IPS-18c (cell line): ENCODE measurements around the gene CAPNS2.

Source experiments
- H3K4me3 ChIP-seq: 2 replicates; pipeline ENCODE4 v1.7.0; 2013; ENCODE audit warnings: low read depth, mild to moderate bottlenecking, low read length, moderate library complexity; ENCODE audit not compliant: insufficient read depth
- H3K9me3 ChIP-seq: one replicate; pipeline ENCODE4 v1.6.1; 2013; ENCODE audit warnings: mild to moderate bottlenecking, low read length, moderate library complexity; ENCODE audit not compliant: control insufficient read depth, insufficient read depth

CAPNS2 gene

DNA sequence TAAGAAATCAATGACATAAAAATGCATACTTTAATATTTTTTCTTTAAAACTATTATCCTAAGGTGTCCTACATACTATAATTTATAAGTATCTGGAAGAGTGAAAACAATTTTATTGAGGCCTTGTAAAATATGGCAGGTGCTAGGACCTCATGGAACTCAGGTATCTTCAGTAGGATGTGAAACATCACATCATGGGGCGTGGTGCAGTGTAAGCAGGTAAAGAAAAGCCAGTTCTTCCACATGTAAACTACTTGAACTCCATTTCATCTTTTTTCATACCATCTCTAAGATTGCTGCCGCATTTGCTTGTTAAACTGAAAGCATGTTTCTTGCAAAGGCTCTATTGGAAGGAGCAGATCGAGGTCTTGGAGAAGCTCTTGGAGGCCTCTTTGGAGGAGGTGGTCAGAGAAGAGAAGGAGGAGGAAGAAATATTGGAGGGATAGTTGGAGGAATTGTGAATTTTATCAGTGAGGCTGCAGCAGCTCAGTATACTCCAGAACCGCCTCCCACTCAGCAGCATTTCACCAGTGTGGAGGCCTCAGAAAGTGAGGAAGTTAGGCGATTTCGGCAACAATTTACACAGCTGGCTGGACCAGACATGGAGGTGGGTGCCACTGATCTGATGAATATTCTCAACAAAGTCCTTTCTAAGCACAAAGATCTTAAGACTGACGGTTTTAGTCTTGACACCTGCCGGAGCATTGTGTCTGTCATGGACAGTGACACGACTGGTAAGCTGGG lies at the start of gene CAPNS2:
Gene CAPNS2 (plus strand): TSS at position 253 of the 744 bp plus-strand sequence. CDS start 73 bp downstream, at position 326.
- no peak within 1 kb of the TSS for H3K4me3 ChIP-seq
- no peaks in the 10 kb centered on the region for H3K9me3 ChIP-seq

DNA sequence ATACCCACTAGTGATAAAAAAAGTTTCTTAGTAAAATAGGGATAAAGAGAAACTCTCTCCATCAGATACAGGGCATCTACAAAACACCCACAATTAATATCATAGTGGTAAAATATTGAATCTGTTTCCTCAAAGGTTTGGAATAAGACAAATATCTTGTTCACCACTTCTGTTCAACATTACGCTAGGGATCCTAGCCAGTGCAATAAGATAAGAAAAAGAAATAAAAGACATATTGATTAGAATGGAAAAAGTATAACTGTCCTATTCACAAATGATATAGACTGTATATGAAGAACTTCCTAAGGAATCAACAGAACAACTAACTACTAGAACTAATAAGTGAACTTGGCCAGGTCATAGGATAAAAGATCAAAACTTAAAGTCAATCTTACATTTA lies 44.7 kb upstream of the CAPNS2 start:
- H3K9me3 ChIP-seq, result no peaks in the 10 kb centered on the region
- H3K4me3 ChIP-seq, result no peak overlapping the region

DNA sequence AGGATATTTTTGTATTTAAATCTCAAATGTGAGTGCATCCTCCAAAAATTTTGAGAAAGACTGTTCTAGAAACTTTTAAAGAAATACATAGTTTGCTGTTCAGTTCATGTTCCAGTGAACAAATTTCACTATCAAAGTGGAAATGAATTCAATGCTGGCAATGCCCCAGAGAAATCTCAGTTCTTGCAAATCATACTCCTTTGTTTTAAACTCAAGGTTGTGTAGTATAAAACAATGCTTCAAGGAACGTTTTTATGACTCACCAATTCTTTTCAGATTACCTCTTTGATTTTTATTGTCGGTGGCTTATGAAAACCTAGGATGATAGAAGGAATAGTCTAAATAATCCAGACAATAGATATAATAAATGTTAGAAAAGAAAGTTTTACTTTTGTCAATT lies 40.0 kb upstream of the CAPNS2 start:
- H3K9me3 ChIP-seq, result no peaks in the 10 kb centered on the region

DNA sequence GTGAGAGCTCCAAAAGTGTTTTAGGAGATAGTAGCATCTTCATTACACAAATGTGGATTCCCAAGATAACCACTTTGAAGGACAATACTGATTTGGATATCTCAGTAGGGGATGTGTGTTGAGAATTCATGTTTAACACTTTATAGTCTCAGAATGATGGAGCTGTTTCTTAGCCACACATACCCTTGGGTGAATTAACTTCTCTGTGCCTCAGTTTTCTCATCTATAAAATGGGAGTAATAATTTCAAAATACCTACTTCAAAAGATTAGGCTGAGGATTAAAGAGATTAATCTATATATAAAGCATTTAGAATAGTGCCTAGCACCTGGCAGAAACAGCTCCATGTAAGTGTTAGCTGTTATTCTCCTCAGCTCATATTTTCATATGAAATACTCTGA lies 38.6 kb upstream of the CAPNS2 start:
- Histone ChIP-seq H3K4me3 (no peak overlapping the region), H3K9me3 (no peaks in the 10 kb centered on the region)

More for the DNA sequence above, 40.0 kb upstream of the CAPNS2 start:
- H3K4me3 ChIP-seq, result no peak overlapping the region

DNA sequence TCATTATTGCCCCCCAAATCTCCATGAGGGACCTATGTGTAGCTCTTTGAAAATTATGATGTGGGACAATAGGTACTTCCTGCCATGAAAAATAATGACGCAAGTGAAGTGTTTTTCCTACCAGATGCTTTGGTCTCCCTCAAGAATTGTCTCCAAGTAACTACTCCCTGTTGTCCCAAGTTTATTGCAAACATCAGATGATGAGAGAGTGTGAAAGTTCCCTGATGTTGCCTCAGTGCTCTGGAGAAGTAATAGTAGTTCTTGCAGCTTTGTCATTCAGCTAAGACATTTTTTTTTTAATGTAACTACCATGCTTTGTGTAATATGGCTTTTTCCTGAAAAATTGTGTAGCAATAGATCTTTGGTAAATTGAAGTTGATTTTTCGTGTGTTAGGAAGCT lies 37.5 kb upstream of the CAPNS2 start:
- Histone ChIP-seq H3K4me3 (no peak overlapping the region), H3K9me3 (no peaks in the 10 kb centered on the region)

DNA sequence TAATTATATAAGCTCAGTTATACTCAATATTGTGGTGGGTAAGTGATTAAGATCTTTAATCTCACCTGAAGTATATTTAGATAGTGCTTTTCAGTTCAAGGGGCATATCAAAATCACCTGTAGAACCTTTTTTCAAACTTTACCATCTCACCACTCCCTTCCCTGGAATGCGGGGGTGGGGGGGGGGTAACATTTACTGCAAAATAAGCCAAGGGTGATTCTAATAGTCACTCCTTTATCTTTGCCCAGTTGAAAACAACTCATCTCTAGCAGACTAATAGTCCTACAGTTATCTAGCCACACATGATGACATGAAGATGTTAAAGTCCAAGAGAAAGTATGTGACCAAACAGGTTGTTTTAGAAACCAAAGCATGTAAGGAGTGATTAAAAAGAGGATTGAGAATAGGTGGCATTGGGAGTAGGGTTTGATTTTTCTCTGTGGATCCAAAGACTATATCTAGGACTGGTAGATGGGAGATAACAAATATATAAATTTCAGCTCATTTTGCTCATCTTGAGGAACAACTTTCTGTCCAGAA lies 36.1 kb upstream of the CAPNS2 start:
- Histone ChIP-seq H3K9me3 (no peaks in the 10 kb centered on the region), H3K4me3 (no peak overlapping the region)

DNA sequence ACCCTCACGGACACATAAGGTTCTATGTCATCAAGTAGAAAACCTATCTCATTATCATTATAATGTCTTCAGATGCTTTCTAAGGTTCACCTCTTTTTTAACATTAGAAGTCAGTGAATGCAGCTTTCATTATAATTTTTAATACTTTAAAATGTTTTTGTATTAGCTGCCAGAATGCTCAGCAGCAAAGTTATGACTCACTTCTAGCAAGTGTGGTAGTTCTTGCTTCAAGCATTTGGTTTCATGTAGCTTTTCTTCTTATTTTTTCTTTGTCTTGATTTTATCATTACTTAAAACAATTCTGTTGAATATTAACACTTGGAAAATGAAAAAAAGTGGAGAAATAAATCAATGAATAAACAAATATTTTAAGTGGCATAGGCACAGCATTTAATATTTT lies 34.3 kb upstream of the CAPNS2 start:
- H3K9me3 ChIP-seq, result no peaks in the 10 kb centered on the region
- H3K4me3 ChIP-seq, result no peak overlapping the region

DNA sequence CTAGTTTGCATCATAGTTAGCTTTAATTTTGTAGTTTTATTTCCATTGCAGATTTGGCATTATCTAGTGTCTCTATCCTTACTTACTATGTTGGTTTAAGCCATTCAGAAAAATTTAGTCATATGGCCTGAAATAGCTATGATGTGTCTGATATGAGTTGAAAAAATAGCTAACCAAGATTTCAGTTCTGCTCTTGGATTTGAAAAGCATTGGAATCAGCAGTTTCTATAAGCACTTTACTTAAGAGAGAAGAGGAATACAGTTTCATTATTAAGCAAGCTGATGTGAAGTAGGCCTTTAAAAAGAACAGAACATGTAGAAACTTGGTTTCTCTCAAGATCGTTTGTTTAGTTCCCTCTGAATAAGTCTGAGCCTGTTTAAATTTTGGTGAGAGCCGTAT lies 31.7 kb upstream of the CAPNS2 start:
- Histone ChIP-seq H3K4me3 (no peak overlapping the region), H3K9me3 (no peaks in the 10 kb centered on the region)

DNA sequence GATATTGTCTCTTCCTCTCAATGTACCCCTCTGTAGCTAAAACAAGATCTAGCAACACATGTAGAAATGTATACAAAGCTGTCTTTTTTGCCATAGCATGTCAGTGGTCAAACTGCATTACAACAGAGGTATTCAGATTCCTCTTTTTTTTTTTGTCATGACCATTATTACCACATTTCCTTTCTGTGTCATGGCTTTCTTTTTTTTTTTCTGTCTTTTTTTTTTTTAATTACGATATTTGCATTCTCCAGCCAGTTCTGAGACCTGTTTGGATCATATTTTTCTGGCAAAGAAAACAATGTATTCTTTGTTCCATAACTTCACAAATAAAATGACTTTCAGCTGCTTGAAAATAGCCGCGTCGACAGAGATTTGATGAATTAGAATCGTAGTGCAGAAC lies 27.4 kb upstream of the CAPNS2 start:
- no peak overlapping the region for H3K4me3 ChIP-seq
- H3K9me3 ChIP-seq, result no peaks in the 10 kb centered on the region

DNA sequence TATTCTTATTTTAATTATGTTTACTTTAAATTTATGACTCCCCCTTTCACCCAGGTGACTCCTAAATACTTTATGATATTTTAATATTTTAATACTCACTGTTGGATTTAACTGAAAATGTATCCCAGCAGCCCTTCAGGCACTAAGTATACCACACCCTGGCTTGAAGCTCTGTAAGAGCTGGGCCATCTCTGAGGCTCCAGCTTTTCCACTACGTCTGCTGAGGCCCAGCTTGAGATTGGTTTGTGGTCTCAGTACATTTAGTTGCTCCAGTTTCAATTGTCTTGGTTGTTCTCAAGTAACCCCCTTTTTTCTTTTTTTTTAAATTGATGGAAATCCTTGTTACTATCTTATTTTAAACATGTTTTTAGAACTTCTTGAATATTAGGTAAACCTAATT lies 27.0 kb upstream of the CAPNS2 start:
- H3K4me3 ChIP-seq, result no peak overlapping the region
- no peaks in the 10 kb centered on the region for H3K9me3 ChIP-seq

DNA sequence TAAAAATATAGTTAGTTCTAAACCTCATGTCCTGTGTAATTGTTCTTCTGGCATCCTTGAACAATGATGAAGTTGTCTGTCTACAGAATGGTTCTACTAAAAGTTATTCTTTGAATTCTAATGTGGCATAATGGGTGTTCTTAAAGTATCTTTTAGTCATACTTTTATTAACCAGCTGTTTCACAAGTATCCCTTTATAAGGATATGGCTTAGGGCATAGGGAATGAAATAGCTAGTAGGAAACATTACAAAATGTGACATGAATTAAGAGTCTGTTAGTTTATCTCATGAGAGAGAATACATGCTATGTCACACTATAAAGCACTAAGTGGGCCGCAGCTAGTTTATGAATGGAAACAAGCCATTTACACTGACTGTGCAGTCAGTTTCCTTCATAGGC lies 26.3 kb upstream of the CAPNS2 start:
- no peak overlapping the region for H3K4me3 ChIP-seq
- H3K9me3 ChIP-seq, result no peaks in the 10 kb centered on the region

DNA sequence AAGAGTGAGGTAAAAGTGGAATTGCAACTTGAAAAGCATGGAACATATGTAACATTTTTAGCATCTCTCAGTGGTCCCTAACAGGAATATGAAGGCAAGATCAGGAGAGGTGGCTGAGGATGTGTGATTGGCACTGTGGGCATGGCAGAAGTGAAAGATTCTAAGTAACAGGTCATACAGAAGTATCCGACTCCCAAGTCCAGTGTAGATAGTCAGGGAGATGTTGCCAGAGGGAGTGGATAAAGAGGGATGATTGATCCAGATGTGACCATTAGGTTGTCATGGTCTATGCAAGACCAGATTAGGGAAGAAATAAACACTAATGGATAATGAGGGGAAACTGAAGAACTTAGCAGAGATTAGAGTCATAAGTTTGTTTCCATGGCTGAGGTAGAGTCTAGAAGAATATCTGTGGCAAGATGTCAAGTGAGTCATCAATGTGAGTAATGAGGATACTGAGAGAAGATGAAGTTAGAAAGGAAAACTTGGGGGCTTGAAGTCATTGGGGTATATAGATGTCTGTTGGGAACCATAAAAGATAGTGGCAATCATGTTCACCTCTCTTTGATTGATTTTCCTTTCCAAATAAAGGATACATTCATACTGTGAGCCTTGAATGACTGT lies 23.9 kb upstream of the CAPNS2 start:
- no peak overlapping the region for H3K4me3 ChIP-seq

DNA sequence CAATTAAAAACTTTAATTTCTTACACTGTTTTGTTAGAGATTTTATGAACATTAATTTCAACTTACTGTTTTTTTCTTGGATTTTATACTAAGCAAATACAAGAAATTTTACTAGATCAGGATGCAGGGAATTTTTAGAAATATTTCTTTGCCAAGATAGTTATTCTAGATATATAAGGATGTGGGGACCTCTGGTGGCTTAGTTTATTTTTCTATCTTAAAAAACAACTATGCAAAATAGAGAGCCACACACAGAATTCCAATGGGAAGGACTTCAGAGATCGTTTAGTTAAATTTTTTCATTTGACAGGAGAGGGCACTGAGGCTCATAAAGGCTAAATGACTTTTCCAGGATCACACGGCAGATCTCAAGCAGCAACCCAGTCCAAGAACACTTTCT lies 23.0 kb upstream of the CAPNS2 start:
- no peaks in the 10 kb centered on the region for H3K9me3 ChIP-seq

More for the DNA sequence above, 23.9 kb upstream of the CAPNS2 start:
- no peaks in the 10 kb centered on the region for H3K9me3 ChIP-seq

DNA sequence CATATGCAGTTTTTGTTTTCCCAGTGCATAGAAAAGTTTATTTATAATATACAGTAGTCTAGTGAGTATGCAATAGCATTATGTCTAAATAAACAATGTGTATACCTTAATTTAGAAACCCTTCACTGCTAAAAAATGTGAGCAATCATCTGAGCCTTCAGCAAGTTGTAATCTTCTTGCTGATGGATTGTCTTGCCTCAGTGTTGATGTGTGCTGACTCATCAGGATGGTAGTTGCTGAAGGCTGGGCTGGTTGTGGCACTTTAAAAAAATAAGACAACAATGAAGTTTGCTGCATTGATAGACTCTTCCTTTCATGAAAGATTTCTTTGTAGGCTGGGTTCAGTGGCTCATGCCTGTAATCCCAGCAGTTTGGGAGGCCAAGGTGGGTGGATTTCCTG lies 13.9 kb upstream of the CAPNS2 start:
- Histone ChIP-seq H3K4me3 (no peak overlapping the region), H3K9me3 (no peaks in the 10 kb centered on the region)

More for the DNA sequence above, 23.0 kb upstream of the CAPNS2 start:
- H3K4me3 ChIP-seq, result no peak overlapping the region

DNA sequence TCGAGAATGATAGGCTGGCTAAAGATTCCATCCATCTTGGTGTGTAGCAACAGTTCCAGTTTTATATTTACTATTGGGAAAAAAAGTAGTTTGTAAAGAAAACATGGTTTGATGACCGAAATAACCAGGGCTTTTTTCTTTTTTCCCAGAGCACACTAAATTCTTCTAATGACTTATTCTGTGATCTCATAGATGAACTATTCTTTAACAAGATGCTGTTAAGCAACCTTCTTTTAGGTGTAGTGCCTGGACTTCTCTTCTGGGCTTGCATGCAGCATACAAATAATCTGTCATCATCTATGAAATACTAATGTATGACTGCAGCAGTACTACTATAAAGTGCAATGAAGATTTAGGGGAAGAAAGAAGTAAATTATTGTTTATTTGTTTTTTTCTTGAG lies 11.0 kb upstream of the CAPNS2 start:
- no peak overlapping the region for H3K4me3 ChIP-seq
- H3K9me3 ChIP-seq, result no peaks in the 10 kb centered on the region

DNA sequence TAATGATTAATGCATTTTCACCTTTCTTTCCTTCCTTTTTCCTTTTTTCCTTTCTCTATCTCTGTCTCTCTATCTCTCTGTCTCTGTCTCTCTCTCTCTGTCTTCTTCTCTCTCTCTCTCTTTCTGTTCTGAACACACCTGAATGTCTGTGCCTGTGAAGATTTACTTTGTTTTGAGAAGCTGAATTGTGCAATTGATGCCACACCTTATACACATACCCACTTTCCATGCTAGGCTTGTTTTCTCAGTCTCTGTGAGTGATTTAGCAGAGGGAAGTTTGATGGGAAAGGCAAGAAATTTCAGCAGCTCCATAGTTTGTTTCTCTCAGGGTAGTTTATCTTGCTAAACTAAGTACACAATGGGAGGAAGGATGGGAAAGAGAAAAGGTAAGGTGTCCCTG lies 9.3 kb upstream of the CAPNS2 start:
- H3K4me3 ChIP-seq, result no peak overlapping the region
- H3K9me3 ChIP-seq, result no peaks in the 10 kb centered on the region

DNA sequence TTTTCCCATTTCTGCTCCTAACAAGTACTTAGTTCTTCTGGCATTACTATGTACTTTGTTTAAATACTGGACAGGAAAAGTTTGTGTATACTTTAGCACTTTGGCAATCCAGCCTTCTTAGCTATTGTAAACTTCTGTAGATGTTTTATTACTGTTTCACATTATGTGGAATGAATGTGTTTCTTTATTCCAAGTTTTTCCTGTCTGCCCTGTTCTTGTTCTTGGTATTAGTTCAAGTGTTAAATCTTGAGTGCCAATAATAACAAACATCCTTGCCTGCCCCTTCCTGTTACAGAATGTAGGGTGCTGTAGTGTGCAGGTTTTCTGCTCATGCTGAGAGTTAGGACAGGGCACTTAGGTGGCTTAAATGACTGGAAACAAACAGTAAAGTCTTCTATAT lies 7.3 kb upstream of the CAPNS2 start:
- no peaks in the 10 kb centered on the region for H3K9me3 ChIP-seq

DNA sequence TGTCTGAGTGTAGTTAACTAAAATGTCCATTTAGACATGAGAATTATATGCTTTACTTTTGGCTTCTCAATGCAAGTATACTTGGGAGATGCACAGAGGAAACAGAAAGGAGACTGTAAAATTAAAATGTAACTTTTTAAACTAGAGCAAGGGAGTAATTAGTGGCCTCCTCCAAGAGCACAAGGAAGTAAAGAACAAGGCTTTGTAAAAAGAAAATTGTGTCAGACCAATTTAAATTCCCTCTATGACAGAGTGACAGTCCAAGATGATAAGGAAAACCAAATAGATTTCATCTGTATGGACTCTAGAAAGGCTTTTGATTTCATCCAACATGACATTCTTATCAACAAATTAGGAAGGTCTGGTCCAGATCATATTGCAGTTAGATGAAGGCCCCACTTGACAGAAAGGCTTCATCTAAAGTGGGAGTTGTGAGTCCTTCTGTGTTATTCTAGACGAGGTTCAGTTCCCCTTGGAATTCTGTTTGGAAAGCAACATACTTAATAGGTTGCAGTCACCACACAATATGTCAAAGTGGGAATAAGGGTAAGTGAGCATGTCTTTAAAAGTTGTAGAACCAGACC lies 6.5 kb upstream of the CAPNS2 start:
- H3K4me3 ChIP-seq, result no peak overlapping the region
- H3K9me3 ChIP-seq, result no peaks in the 10 kb centered on the region

More for the DNA sequence above, 7.3 kb upstream of the CAPNS2 start:
- H3K4me3 ChIP-seq, result no peak overlapping the region
